K562 (cell line): Measurements from ENCODE around the gene VAMP4. TPM values are rescaled to one million over a fixed set of nuclear protein-coding genes. Genes with fewer than 3 reads are reported as not detected.

ENCODE experiments used
- CBX2 ChIP-seq: fragments of 200-600 bp; sonication (generic); IDR thresholded peaks from one replicate; pipeline ENCODE4 v1.6.1; 2012; ENCODE audit warnings: mild to moderate bottlenecking, low read length, inconsistent platforms; ENCODE audit not compliant: insufficient read depth, poor library complexity, severe bottlenecking
- CHD4 ChIP-seq: fragments of 200-600 bp; sonication (generic); IDR thresholded peaks from 3 replicates; pipeline ENCODE4 v1.6.1; 2012; ENCODE audit warnings: low read depth, mild to moderate bottlenecking, mixed read lengths, low read length, inconsistent platforms; ENCODE audit not compliant: insufficient read depth, insufficient replicate concordance, poor library complexity, severe bottlenecking
- DDX20 ChIP-seq: fragments of 450-650 bp; IDR thresholded peaks from 2 replicates; pipeline ENCODE4 v1.6.1; 2016; ENCODE audit warnings: missing genetic modification characterization, low read depth, mild to moderate bottlenecking, missing compliant biosample characterization, moderate library complexity
- ELF1 ChIP-seq: fragments of 200-800 bp; sonication (Bioruptor generic); IDR thresholded peaks from 2 replicates; pipeline ENCODE4 v1.6.1; 2016; ENCODE audit warnings: missing genetic modification characterization, missing compliant biosample characterization
- ELF4 ChIP-seq: fragments of 450-650 bp; formaldehyde crosslinking; IDR thresholded peaks from 2 replicates; pipeline ENCODE4 v1.4.0; 2022; ENCODE audit warnings: missing genetic modification characterization
- HCFC1 ChIP-seq: IDR thresholded peaks from 2 replicates; pipeline ENCODE4 v1.6.1; 2012; ENCODE audit warnings: low read depth, low read length, improper control_type of control experiment
- HDAC6 ChIP-seq: IDR thresholded peaks from 2 replicates; pipeline ENCODE4 v1.6.1; 2012; ENCODE audit warnings: low read depth, mild to moderate bottlenecking, control low read depth, inconsistent platforms, low read length, moderate library complexity
- MIER1 ChIP-seq: fragments of 450-650 bp; IDR thresholded peaks from 2 replicates; pipeline ENCODE4 v1.6.1; 2016; ENCODE audit warnings: antibody characterized with exemption, mild to moderate bottlenecking, low read depth
- MTA2 ChIP-seq: fragments of 450-650 bp; IDR thresholded peaks from 2 replicates; pipeline ENCODE4 v1.6.1; 2016; ENCODE audit warnings: low read depth
- NFE2 ChIP-seq: IDR thresholded peaks from 2 replicates; pipeline ENCODE4 v1.6.1; 2014; ENCODE audit warnings: antibody characterized with exemption, low read depth
- RBM22 ChIP-seq: fragments of 200-400 bp; formaldehyde crosslinking; IDR thresholded peaks from 2 replicates; pipeline ENCODE4 v1.6.1; 2018; ENCODE audit warnings: low read length, low read depth; ENCODE audit not compliant: poor library complexity, severe bottlenecking
- RFX5 ChIP-seq: IDR thresholded peaks from 2 replicates; pipeline ENCODE4 v1.6.1; 2011; ENCODE audit warnings: low read depth, mild to moderate bottlenecking, improper control_type of control experiment, low read length
- SMAD2 ChIP-seq: fragments of 150-350 bp; IDR thresholded peaks from 2 replicates; pipeline ENCODE4 v1.6.1; 2014; ENCODE audit warnings: low read depth, mild to moderate bottlenecking, low read length
- SUPT5H ChIP-seq: fragments of 450-650 bp; IDR thresholded peaks from 2 replicates; pipeline ENCODE4 v1.6.1; 2016
- TBP ChIP-seq: optimal IDR thresholded peaks from 2 replicates; pipeline ENCODE3; 2011; ENCODE audit warnings: low read depth, low read length, improper control_type of control experiment
- XRCC4 ChIP-seq: IDR thresholded peaks from one replicate; pipeline ENCODE4 v1.6.1; 2011; ENCODE audit not compliant: insufficient read depth, insufficient read length; ENCODE audit errors: extremely low read depth
- ZBED1 ChIP-seq: IDR thresholded peaks from 2 replicates; pipeline ENCODE4 v1.6.1; 2014
- ZBTB8A ChIP-seq: fragments of 450-650 bp; IDR thresholded peaks from 2 replicates; pipeline ENCODE4 v1.6.1; 2018; ENCODE audit warnings: mild to moderate bottlenecking, moderate library complexity; ENCODE audit not compliant: partially characterized antibody
- ZKSCAN3 ChIP-seq: fragments of 250-450 bp; sonication (Bioruptor Pico); IDR thresholded peaks from 2 replicates; pipeline ENCODE4 v1.4.0; 2020
- ZNF239 ChIP-seq: fragments of 250-450 bp; sonication (Bioruptor Pico); IDR thresholded peaks from 2 replicates; pipeline ENCODE4 v1.4.0; 2020; ENCODE audit warnings: mild to moderate bottlenecking
- ZNF280A ChIP-seq: fragments of 450-650 bp; IDR thresholded peaks from 2 replicates; pipeline ENCODE4 v1.6.1; 2018; ENCODE audit warnings: mild to moderate bottlenecking, low read depth; ENCODE audit not compliant: partially characterized antibody
- ZNF431 ChIP-seq: sonication (generic); formaldehyde crosslinking; IDR thresholded peaks from 2 replicates; pipeline ENCODE4 v1.8.0; 2022; ENCODE audit warnings: mild to moderate bottlenecking, missing genetic modification reagents
- ZNF644 ChIP-seq: fragments of 200-800 bp; sonication (Bioruptor generic); IDR thresholded peaks from 2 replicates; pipeline ENCODE4 v1.6.1; 2016; ENCODE audit warnings: low read depth, missing genetic modification characterization, missing compliant biosample characterization
- ZNF717 ChIP-seq: fragments of 250-450 bp; sonication (Bioruptor Pico); IDR thresholded peaks from 2 replicates; pipeline ENCODE4 v1.5.0; 2021
- ZNF780A ChIP-seq: fragments of 250-450 bp; sonication (Bioruptor Pico); IDR thresholded peaks from 2 replicates; pipeline ENCODE4 v1.5.0; 2021; ENCODE audit warnings: mild to moderate bottlenecking
- polyA plus RNA-seq, 8 experiments: library from polyadenylated mRNA; depleted of rRNA in 4 of 8; stranded (reverse) in 5 of 8; unstranded in 3 of 8; fragments of >200 nt; fragmentation: Nextera tagmentation in 2 of 8; fragmentation: Illumina TruSeq in 1 of 8; extraction: Ambion mirVana in 2 of 8; extraction: Trizol in 1 of 8; gene quantifications; 2 replicates each; pipeline versions ENCODE4 v1.2.1 to v1.2.3, GENCODE V29; 2011 to 2014; ENCODE audit warnings: inconsistent platforms in 1 of 8, missing spikeins in 1 of 8
- total RNA-seq, 7 experiments: library from RNA; depleted of rRNA in 6 of 7; stranded (reverse); fragments of >200 nt in 6 of 7; fragmentation: Illumina TruSeq in 2 of 7; extraction: Trizol in 2 of 7; gene quantifications; 2 replicates each; pipeline versions ENCODE4 v1.2.1 to v1.2.3, GENCODE V29; 2011 to 2021; ENCODE audit warnings: low replicate concordance in 1 of 7
- TF ChIP-seq, protein P1 (sequence below), 2 experiments: fragments of 150-350 bp in 1 of 2; IDR thresholded peaks; 2 replicates each; pipeline ENCODE4 v1.6.1; 2012 to 2016; ENCODE audit warnings: low read depth in 2 of 2, low read length in 2 of 2, mild to moderate bottlenecking in 1 of 2, moderate library complexity in 1 of 2
- TF ChIP-seq, protein P2 (sequence below): sonication (generic); IDR thresholded peaks from 2 replicates; pipeline ENCODE4 v1.6.1; 2016

VAMP4 gene
- total and polyA plus RNA-seq, 9 of the 15 experiments (the other 6 are each of a cell fraction or from before 2014, with no cell fraction given): 3.3 to 21.4 (median 11.9) TPM

GRCh38 chr1:171762143-171762563 lies 20.3 kb upstream of the VAMP4 start (continued):
- TF ChIP-seq, protein P1, sequence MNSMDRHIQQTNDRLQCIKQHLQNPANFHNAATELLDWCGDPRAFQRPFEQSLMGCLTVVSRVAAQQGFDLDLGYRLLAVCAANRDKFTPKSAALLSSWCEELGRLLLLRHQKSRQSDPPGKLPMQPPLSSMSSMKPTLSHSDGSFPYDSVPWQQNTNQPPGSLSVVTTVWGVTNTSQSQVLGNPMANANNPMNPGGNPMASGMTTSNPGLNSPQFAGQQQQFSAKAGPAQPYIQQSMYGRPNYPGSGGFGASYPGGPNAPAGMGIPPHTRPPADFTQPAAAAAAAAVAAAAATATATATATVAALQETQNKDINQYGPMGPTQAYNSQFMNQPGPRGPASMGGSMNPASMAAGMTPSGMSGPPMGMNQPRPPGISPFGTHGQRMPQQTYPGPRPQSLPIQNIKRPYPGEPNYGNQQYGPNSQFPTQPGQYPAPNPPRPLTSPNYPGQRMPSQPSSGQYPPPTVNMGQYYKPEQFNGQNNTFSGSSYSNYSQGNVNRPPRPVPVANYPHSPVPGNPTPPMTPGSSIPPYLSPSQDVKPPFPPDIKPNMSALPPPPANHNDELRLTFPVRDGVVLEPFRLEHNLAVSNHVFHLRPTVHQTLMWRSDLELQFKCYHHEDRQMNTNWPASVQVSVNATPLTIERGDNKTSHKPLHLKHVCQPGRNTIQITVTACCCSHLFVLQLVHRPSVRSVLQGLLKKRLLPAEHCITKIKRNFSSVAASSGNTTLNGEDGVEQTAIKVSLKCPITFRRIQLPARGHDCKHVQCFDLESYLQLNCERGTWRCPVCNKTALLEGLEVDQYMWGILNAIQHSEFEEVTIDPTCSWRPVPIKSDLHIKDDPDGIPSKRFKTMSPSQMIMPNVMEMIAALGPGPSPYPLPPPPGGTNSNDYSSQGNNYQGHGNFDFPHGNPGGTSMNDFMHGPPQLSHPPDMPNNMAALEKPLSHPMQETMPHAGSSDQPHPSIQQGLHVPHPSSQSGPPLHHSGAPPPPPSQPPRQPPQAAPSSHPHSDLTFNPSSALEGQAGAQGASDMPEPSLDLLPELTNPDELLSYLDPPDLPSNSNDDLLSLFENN (IDR thresholded peaks at IDR 0.05; ENCODE audit: low read depth in 2 of 2, low read length in 2 of 2): no peak
- TF ChIP-seq RFX5: no peak
- no peak for TF ChIP-seq ZBED1
- no peak for TF ChIP-seq ELF1 (tag)
- TF ChIP-seq TBP: peak; percentile 77
- TF ChIP-seq ZNF239 (CRISPR knock-in tag): no peak
- TF ChIP-seq ZNF717 (CRISPR knock-in tag): no peak
- no peak for TF ChIP-seq SMAD2
- TF ChIP-seq SUPT5H: peak; percentile 60
- no peak for TF ChIP-seq CBX2
- TF ChIP-seq ZNF644 (tag): no peak
- TF ChIP-seq MTA2: no peak
- 0 out of 2 replicates have a peak, but pooled peaks have one; percentile 8 for TF ChIP-seq HCFC1
- no peak for TF ChIP-seq ZKSCAN3
- no peak for TF ChIP-seq DDX20
- no peak for TF ChIP-seq ZNF431 (CRISPR knock-in tag)
- no peak for TF ChIP-seq RBM22
- no peak for TF ChIP-seq ZBTB8A
- no peak for TF ChIP-seq HDAC6
- TF ChIP-seq ZNF280A: no peak
- TF ChIP-seq ELF4 (CRISPR knock-in tag): no peak
- TF ChIP-seq, protein P2, sequence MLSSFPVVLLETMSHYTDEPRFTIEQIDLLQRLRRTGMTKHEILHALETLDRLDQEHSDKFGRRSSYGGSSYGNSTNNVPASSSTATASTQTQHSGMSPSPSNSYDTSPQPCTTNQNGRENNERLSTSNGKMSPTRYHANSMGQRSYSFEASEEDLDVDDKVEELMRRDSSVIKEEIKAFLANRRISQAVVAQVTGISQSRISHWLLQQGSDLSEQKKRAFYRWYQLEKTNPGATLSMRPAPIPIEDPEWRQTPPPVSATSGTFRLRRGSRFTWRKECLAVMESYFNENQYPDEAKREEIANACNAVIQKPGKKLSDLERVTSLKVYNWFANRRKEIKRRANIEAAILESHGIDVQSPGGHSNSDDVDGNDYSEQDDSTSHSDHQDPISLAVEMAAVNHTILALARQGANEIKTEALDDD: peak; percentile 83; the same call in 1 of the 2 replicates
- TF ChIP-seq XRCC4: no peak
- TF ChIP-seq ZNF780A (CRISPR knock-in tag): no peak
- no peak for TF ChIP-seq NFE2
- no peak for TF ChIP-seq MIER1
- TF ChIP-seq CHD4: no peak
